Heart left ventricle (tissue), 13 donors: ENCODE measurements around the gene SESN1.

ENCODE experiments used
- CTCF ChIP-seq, 12 donors: fragments of 200-600 bp; sonication (generic) in 4 of 12; IDR thresholded peaks; one replicate each; pipeline versions ENCODE4 v1.5.0 to v1.8.0; 2018 to 2022; ENCODE audit warnings: antibody characterized with exemption in 12 of 12, mild to moderate bottlenecking in 5 of 12
- POLR2A ChIP-seq, 2 donors: fragments of 450-650 bp; IDR thresholded peaks; one replicate each; pipeline ENCODE4 v1.6.1; 2017; ENCODE audit warnings: antibody characterized with exemption in 2 of 2, mild to moderate bottlenecking in 2 of 2, moderate library complexity in 2 of 2
- donor health status: ischemic (EF 13 %, LVEDD 7.1; RV severe dilation, severe dysfunction).
- donor health status: DM: no; HTN: yes; CAD: no.
- donor health status: DM: no; HTN: no; CAD: no.
- donor health status: ischemic (EF 25% LVEDD 6.9; RV normal size, moderate dysfunction).
- donor health status: ischemic (EF 25% LVEDD 5.7; RV mildly dilated, moderate dysfunction).
- donor health status: ischemic (EF 35%, LVEDD 5.7; RV mildly dilated, moderate dysfunction).
- donor health status: nonischemic (EF 11% LVEDD 7.7; RV severe dilation, severe dysfunction).
- donor health status: DM: yes; HTN: yes; CAD: no.
- donor health status: PGD.
- donor health status: ischemic (EF 29% LVEDD 5.4; RV normal size, mild dysfunction).
- donor health status: nonischemic (EF 23%, LVEDD 6.1; RV moderate dilation, normal function).

DNA sequence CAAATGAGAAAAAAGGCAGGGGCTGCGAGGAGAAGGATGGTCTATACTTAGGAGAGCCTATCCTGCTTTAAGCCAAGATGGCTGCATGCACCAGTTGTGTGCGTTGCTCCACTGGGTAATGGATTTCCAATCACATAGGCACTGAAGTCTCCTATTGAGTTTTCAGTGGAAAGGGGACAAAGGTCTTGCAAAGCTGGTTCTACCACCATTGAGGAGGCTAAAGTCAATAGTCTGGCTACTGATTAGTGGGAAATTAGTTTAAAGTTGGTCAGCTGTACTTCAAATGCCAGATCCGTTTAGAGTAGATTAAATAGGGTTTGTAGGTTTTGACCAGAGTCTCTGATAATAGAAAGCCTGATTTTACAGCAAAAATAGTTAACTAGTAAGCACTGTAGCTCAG is 104.9 kb downstream of the SESN1 start:
- TF ChIP-seq CTCF (IDR thresholded peaks at IDR 0.05) (no peak), POLR2A (IDR thresholded peaks at IDR 0.05) (no peak)
